Ascending aorta (tissue), 2 donors: Measurements from ENCODE around the gene CLDN14. TPM values are rescaled to one million over a fixed set of nuclear protein-coding genes. Genes with fewer than 3 reads are reported as not detected.

Source experiments
- DNase-seq, 2 donors: peaks; one replicate each; pipeline ENCODE4 v3.0.0-alpha.2; 2019; ENCODE audit warnings: low spot score in 2 of 2
- H3K27ac ChIP-seq, 2 donors: fragments of 200-600 bp; sonication (generic); one replicate each; pipeline ENCODE4 v1.5.1; 2016 to 2017; ENCODE audit warnings: mild to moderate bottlenecking in 1 of 2
- H3K27me3 ChIP-seq: fragments of 200-600 bp; sonication (generic); one replicate; pipeline ENCODE4 v1.5.1; 2017
- H3K36me3 ChIP-seq, 2 donors: fragments of 200-600 bp; sonication (generic); one replicate each; pipeline ENCODE4 v1.5.1; 2016
- H3K4me1 ChIP-seq, 2 donors: fragments of 200-600 bp; sonication (generic); one replicate each; pipeline ENCODE4 v1.5.1; 2016 to 2017; ENCODE audit warnings: mild to moderate bottlenecking in 1 of 2
- H3K4me3 ChIP-seq, 2 donors: fragments of 200-600 bp; sonication (generic); one replicate each; pipeline ENCODE4 v1.5.1; 2016 to 2017; ENCODE audit warnings: mild to moderate bottlenecking in 1 of 2
- H3K9me3 ChIP-seq, 2 donors: fragments of 200-600 bp; sonication (generic); one replicate each; pipeline ENCODE4 v1.5.1; 2016
- intact Hi-C: fragments of 100-400 bp; cut with DNase I; formaldehyde crosslinking; loops from one replicate; pipeline ENCODE4 v1.15.1; 2023
- total RNA-seq: library from RNA; depleted of rRNA; stranded (reverse); fragments of >200 nt; gene quantifications from one replicate; pipeline ENCODE4 v1.1.0, GENCODE V29; 2016
- TF ChIP-seq, protein P1 (sequence below), 3 experiments: fragments of 200-600 bp in 2 of 3; fragments of 450-650 bp in 1 of 3; sonication (generic) in 2 of 3; IDR thresholded peaks; one replicate each; pipeline ENCODE4 v1.5.1; 2016 to 2019; ENCODE audit warnings: antibody characterized with exemption in 3 of 3, mild to moderate bottlenecking in 1 of 3, moderate library complexity in 1 of 3

CLDN14 gene
- total RNA-seq, 1 donor from 2014 or later = not detected

DNA sequence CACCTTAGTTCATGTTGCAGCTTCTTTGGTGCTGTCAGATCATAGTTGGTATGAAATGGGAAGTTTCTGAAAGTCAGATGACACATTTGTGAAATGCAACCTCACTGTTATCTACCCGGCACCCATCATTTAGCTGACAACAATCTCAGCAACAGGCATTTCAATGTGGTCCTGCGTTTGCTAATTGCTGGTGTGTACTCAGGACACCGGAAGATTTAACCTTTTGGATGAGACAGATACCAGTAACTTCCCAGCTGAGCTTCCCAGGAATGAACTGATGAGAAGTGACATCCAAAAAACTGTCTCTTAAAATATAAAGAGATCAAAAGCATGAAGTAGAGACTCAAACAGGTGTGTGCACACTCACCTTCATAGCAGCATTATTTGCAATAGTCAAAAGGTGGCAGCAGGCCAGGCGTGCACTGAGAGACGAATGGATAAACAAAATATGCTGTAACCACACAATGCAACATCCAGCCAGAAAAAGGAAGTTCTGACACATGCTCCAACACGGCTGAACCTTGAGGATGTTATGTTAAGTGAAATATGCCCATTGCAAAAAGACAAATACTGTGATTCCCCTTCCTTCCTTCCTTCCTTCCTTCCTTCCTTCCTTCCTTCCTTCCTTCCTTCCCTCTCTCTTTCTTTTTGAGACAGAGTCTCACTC, 7.9 kb upstream of the CLDN14 start:
- no peaks in the 10 kb centered on the region for H3K9me3 ChIP-seq
- no peaks in the 10 kb centered on the region for H3K36me3 ChIP-seq
- H3K27ac ChIP-seq = no peak overlapping the region
- H3K4me1 ChIP-seq = no peaks in the 10 kb centered on the region
- intact Hi-C loops = no loop called here
- no peak overlapping the region for H3K4me3 ChIP-seq
- DNase-seq = no peak
- TF ChIP-seq, protein P1, sequence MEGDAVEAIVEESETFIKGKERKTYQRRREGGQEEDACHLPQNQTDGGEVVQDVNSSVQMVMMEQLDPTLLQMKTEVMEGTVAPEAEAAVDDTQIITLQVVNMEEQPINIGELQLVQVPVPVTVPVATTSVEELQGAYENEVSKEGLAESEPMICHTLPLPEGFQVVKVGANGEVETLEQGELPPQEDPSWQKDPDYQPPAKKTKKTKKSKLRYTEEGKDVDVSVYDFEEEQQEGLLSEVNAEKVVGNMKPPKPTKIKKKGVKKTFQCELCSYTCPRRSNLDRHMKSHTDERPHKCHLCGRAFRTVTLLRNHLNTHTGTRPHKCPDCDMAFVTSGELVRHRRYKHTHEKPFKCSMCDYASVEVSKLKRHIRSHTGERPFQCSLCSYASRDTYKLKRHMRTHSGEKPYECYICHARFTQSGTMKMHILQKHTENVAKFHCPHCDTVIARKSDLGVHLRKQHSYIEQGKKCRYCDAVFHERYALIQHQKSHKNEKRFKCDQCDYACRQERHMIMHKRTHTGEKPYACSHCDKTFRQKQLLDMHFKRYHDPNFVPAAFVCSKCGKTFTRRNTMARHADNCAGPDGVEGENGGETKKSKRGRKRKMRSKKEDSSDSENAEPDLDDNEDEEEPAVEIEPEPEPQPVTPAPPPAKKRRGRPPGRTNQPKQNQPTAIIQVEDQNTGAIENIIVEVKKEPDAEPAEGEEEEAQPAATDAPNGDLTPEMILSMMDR (IDR thresholded peaks at IDR 0.05) = no peak
- no peaks in the 10 kb centered on the region for H3K27me3 ChIP-seq

DNA sequence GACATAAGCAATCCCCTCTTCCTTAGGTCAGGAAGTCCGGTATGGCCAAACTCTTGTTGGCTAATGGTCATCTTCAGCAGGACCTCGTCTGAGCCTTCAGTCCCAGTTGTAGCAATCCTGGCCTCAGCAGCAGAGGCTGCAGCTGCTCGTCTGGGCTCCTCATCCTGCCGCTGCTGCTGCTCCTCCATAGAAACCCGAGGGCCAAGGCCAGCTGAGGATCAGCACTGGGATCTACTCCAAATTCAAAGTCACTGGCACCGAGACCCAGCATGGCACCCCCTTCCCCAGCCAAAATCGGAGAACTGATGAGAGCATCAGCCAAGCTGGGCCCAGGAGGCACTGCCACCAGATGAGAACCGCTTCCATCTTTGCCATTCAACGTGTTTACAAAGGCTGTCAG, 6.3 kb upstream of the CLDN14 start:
- Histone ChIP-seq H3K9me3 (no peaks in the 10 kb centered on the region), H3K4me1 (no peaks in the 10 kb centered on the region), H3K36me3 (no peaks in the 10 kb centered on the region), H3K27me3 (no peaks in the 10 kb centered on the region), H3K4me3 (no peak overlapping the region), H3K27ac (no peak overlapping the region)
- no peak for DNase-seq
- intact Hi-C loops = no loop called here
- TF ChIP-seq, protein P1 (IDR thresholded peaks at IDR 0.05) = no peak

- intact Hi-C loops = no loop called here
- TF ChIP-seq, protein P1 (IDR thresholded peaks at IDR 0.05) = no peak
- no peak overlapping the region for H3K27ac ChIP-seq
These were observed 5.6 kb upstream of the CLDN14 start for GRCh38 chr21:36485476-36485875.

DNA sequence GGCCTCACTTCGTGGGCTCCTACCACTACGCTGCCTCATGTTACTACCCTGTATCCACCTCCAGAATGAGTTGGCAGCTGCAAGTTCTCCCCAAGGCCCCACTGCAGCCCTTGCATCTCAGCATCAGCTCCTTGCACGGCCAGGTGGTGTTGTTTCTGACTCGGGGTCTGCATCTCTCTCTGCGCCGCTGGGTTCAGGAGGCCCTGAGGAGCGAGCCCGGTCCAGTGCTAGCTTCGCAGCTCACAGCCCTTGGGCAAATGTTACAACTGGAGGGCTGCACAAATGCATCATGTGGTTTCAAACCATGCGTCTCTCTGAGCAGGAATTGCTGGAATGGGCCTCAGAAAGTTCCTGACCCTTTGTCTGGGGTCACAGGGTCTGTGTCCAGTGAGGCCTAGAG, 3.2 kb upstream of the CLDN14 start:
- intact Hi-C loops = no loop called here
- TF ChIP-seq, protein P1 (IDR thresholded peaks at IDR 0.05) = no peak
- Histone ChIP-seq H3K9me3 (no peaks in the 10 kb centered on the region), H3K36me3 (no peaks in the 10 kb centered on the region), H3K4me1 (no peaks in the 10 kb centered on the region), H3K27me3 (no peaks in the 10 kb centered on the region), H3K27ac (no peak overlapping the region), H3K4me3 (no peak overlapping the region)
- no peak for DNase-seq

More at GRCh38 chr21:36485476-36485875, 5.6 kb upstream of the CLDN14 start:
- Histone ChIP-seq H3K9me3 (no peaks in the 10 kb centered on the region), H3K36me3 (no peaks in the 10 kb centered on the region), H3K4me3 (no peak overlapping the region), H3K4me1 (no peaks in the 10 kb centered on the region), H3K27me3 (no peaks in the 10 kb centered on the region)
- no peak for DNase-seq

DNA sequence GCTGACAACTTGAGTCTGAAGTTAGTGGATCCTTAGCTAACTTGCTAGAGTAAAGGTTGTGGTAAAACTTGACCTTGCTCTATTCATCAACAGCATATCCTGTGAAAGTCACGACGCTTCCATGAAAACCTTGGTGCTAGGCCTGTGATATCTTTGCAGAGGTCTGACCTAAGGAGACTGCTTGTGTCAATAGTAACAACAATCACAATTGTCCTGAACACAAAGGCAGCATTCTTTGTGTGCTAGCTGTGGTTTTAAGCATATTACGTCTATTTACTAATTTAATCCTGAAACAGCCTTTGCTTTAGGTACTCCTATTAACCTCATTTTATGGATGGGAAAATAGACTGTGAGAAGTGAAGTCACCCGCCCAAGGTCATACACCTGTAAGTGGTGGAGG, 2.8 kb upstream of the CLDN14 start:
- Histone ChIP-seq H3K4me3 (no peak overlapping the region), H3K27ac (no peak overlapping the region), H3K36me3 (no peaks in the 10 kb centered on the region), H3K4me1 (no peaks in the 10 kb centered on the region), H3K9me3 (no peaks in the 10 kb centered on the region), H3K27me3 (no peaks in the 10 kb centered on the region)
- DNase-seq = no peak
- TF ChIP-seq, protein P1 (IDR thresholded peaks at IDR 0.05) = no peak
- intact Hi-C loops = no loop called here

DNA sequence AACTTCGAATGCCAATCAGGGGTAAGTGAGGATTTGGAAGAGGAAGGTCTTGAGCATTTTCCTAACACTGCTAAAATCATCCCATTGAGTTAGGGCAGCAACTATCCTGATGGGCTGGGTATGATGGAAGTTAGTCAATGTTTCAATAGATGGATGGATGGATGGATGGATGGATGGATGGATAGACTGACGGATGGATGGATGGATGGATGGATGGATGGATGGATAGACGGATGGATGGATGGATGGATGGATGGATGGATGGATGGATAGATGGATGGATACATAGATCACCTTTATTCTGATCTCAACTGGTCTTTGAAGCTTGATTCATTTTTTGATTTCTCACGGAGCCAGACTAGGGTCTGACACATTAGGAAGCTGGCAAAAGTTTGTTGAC, 2.3 kb upstream of the CLDN14 start:
- DNase-seq = no peak
- intact Hi-C loops = no loop called here
- no peaks in the 10 kb centered on the region for H3K4me1 ChIP-seq
- H3K4me3 ChIP-seq = no peak overlapping the region
- H3K27ac ChIP-seq = no peak overlapping the region
- H3K27me3 ChIP-seq = no peaks in the 10 kb centered on the region
- TF ChIP-seq, protein P1 (IDR thresholded peaks at IDR 0.05) = no peak
- no peaks in the 10 kb centered on the region for H3K9me3 ChIP-seq
- no peaks in the 10 kb centered on the region for H3K36me3 ChIP-seq
